Endometrium (tissue), 2 donors: ENCODE measurements around the gene APLP1.
"Not testable (repeated sequence)": the region's sequence is repeated elsewhere in the genome, so short reads cannot be mapped to it uniquely, and the experiment has no call there.

Source experiments
- FAIRE-seq: peaks from 2 replicates; lab custom pipeline; 2012; peaks lifted over from hg19 to GRCh38; lab: Jason Lieb, UNC
- donor health status: control.
- donor health status: control.

APLP1 gene

DNA sequence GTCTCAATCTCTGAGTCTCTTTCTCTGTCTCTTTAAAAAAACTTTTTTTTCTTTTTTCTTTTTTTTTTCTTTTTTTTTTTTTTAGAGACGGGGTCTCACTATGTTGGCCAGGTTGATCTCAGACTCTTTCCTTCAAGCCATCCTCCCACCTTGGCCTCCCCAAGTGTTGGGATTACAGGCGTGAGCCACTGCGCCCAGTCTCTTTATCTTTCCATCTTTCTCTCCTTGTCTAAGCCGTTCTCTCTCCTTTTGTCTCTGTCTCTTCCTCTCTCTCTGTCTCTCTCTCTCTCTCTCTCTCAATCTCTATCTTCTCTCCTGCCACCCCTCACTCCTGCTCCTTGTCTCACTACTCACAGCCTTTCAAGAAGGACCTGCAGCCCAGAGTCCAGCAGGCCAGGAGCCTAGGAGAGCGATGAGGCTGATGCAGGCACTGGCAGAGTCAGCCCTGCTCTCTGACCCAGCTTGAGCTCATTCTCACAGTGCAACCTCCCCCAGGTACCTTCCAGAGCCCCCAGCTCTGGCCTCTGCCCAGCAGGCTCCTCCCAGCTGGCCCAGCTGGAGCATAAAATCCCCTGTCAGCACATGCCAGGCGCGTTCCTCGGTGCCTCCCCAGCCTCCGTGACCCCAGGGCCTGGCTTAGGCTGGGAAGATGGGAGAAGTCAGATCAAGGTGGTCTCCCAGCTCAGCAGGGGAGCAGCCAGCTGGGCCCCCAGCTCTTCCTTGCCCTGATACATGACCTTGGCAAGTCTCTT is 16.2 kb upstream of the APLP1 start, which contains the start of gene NPHS1:
Gene NPHS1 (minus strand): TSS at position 476 of the 752 bp plus-strand sequence. CDS start 667 bp downstream, outside the sequence.
- no peak for FAIRE-seq

DNA sequence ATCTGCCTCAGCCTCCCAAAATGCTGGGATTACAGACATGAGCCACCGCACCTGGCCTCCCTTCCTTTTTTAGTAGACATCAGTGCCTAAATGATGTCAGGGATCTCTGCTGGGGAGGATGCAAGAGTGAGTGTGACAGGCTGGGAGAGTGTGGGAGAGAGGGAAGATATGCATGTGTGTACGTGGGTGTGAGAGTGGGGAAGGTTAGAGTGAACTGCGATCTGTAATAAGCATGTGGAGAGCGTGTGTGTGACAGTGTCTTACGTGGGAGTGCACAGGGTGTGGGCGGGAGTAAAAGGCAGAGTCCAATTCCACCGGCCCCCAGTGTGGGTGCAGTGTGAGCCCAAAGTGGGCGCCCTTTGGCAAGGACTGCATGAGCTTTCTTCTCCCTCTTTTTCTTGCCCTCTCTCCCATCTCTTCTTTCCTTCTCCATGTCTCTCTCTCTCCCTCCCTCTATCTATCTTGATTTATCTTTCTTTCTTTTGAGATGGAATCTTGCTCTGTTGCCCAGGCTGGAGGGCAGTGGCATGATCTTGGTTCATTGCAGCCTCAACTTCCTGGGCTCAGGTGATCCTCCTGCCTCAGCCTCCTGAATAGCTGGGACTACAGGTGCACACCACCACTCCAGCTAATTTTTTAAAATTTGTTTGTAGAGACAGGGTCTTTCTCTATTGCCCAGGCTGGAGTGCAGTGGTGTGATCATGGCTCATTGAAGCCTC is 15.2 kb upstream of the APLP1 start:
- FAIRE-seq, result no peak

DNA sequence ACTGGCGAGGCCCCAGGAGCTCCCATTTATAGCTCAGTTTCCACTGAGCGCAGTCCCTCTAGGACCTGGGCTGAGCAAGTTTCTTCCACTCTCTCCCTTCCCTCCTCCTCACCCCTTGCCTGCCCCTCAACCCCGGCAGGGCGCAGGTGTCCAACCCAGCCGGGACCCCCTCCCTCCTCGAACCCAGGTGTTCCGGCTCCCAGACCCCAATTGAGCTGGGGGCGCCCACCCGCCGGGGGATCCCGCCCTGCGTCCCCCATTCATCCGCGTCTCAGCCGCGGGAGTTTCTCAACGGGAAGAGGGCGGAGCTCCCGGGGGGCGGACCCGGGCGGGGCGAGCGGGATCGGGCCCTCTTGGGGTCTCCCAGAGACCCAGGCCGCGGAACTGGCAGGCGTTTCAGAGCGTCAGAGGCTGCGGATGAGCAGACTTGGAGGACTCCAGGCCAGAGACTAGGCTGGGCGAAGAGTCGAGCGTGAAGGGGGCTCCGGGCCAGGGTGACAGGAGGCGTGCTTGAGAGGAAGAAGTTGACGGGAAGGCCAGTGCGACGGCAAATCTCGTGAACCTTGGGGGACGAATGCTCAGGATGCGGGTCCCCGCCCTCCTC is 11.7 kb upstream of the APLP1 start, which contains the start of gene KIRREL2:
Gene KIRREL2 (plus strand): TSS at position 366 of the 604 bp plus-strand sequence. CDS start 209 bp downstream, at position 575.
- no peak for FAIRE-seq

DNA sequence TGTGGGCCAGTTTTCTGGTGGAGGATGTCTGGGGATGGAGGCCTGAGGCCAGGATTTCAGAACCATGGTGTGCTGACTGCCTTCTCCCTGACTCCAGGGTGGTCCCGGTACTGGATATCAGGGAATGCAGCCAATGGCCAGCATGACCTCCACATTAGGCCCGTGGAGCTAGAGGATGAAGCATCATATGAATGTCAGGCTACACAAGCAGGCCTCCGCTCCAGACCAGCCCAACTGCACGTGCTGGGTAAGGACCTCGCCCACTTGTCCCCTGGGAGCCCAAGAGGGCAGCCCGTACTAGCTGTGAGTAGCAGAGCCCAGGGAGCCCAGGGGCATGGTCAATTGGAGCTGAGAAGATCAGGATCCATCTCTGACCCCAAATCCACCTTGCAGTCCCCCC is 10.1 kb upstream of the APLP1 start:
- no peak for FAIRE-seq

GRCh38 chr19:35859414-35859813 is 9.0 kb upstream of the APLP1 start:
- no peak for FAIRE-seq

- no peak for FAIRE-seq
Observed at GRCh38 chr19:35860436-35860817, 7.9 kb upstream of the APLP1 start.

- no peak for FAIRE-seq
Observed at GRCh38 chr19:35860818-35861639, 7.3 kb upstream of the APLP1 start.

DNA sequence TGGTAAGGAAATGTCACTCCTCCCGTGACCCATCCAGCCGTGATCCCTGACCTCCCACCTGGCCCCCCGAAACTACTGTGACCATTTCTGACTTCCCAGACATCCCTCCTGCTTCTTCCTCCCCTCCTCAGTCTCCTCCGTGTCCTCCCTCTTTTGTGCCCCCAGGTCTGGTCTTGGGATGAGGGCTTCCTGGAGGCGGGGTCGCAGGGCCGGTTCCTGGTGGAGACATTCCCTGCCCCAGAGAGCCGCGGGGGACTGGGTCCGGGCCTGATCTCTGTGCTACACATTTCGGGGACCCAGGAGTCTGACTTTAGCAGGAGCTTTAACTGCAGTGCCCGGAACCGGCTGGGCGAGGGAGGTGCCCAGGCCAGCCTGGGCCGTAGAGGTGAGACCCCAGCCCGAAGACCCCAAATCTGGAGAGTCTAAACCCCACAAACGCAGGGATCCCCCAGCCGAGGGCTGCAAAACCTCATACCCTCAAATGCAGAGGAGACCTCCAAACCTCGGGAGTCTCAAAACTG is 6.7 kb upstream of the APLP1 start:
- FAIRE-seq, result no peak

DNA sequence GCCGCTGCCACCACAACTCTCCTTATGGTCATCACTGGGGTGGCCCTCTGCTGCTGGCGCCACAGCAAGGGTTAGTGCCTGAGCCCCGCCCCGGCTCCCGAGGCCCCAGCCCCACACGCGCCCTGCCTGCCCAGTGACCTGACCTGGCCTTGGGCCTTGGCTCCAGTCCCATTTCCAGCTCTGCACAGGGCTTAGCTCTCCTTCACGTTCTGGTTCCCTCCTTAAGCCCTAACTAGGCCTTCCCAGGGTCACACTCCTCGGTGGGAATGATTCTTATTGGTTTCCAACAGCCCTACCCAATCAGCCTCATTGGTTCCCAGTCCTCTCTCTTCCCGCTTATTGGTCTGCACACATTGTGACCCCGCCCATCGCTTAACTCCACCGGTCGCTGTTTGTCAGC is 5.8 kb upstream of the APLP1 start:
- no peak for FAIRE-seq

GRCh38 chr19:35863018-35863417 is 5.4 kb upstream of the APLP1 start:
- FAIRE-seq, result no peak

DNA sequence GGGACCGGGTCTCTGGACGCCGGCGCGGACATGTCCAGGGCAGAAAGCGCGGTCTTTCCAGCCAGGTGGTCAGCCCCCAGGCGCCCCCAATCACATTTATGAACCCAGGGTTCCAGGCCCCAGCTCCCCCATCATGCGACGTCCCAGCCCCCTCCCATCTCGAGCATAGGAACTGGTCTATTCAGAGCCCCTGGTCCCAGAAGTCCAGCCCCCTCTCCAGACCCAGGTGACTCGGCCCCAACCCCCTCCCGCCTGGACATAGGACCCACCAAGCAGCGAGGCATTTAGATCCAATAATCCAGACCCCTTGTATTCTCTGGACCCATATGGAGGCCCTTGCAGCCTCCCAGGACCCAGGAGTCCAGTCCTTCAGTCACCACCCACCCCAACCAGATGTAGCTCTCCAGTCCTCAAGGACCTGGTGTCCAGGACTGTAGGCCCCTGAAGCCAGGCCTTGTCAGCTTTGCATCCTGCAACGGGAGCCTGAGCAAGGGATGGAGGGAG is 501 bp downstream of the APLP1 start:
- no peak for FAIRE-seq

DNA sequence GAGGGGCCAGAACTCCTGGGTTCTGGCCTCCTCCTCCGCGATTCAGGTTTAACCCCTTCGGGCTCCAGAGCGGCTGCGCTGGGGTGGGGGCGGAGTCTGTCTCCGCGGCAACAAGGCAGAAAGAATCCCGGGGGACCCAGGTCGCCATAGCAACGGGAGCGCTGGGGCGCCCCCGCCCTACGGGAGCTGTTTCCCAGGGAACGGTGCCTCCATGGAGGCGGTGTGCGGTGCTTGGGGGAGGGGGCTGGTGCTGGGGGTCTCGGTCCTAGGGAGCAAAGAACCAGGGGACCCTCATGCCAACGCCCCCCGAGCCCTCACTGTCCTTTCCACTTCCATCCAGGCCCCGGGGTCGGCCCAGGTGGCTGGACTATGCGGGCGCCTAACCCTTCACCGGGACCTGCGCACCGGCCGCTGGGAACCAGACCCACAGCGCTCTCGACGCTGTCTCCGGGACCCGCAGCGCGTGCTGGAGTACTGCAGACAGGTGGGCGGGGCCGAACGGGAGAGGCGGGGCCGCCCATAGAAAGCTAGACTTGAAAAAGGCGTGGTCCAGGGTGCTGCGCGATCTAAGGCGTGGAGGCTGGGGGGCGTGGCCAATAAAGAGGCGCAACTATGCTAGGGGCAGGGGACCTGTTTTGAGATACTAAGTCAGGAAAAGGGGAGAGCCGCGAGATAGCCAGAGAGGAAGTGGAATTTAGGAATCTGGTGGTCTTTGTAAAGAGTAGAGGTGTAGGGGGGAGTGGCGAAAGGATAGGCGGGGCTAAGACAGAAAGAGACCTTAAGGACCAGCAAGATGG is 1.2 kb downstream of the APLP1 start:
- no peak for FAIRE-seq

- FAIRE-seq, result not testable (repeated sequence)
Observed at GRCh38 chr19:35870124-35870736, 1.9 kb downstream of the APLP1 start.

GRCh38 chr19:35870798-35871197 is 2.4 kb downstream of the APLP1 start:
- FAIRE-seq, result no peak

- no peak for FAIRE-seq
Observed at GRCh38 chr19:35871611-35872010, 3.2 kb downstream of the APLP1 start.

GRCh38 chr19:35872180-35872579 is 3.8 kb downstream of the APLP1 start:
- no peak for FAIRE-seq

GRCh38 chr19:35874392-35874930 is 6.1 kb downstream of the APLP1 start:
- FAIRE-seq, result no peak

GRCh38 chr19:35879068-35879467 is 10.7 kb downstream of the APLP1 start:
- no peak for FAIRE-seq

GRCh38 chr19:35879770-35880317 is 11.5 kb downstream of the APLP1 start:
- FAIRE-seq, result peak; percentile 41
